Measurements from ENCODE around the gene FLCN. TPM values are rescaled to one million over a fixed set of nuclear protein-coding genes. Genes with fewer than 3 reads are reported as not detected.

Gene FLCN
- total and polyA plus RNA-seq, 2 of the 13 experiments (the other 11 are each of a cell fraction or from before 2014, with no cell fraction given): 16.6 to 24.9 TPM

DNA sequence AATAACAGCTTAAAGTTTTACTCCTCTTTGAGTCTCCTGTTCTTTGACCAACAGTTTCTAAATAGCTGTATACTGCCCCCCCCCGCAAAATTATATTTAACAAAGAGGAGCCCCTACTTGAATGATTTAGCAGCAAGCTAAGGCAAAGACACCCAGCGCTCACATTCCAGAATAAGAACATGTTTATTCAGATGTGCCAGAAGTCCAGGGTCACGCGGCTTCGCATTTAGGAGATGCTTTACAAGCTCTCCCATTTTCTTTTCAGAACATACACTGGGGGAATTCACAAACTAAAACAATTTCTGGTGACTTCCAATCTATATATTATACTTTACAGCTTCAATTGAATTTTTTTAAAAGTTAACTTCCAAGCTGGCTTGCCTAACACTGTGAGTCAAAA, 36.1 kb downstream of the FLCN start (continued):
- TF ChIP-seq, protein P1, sequence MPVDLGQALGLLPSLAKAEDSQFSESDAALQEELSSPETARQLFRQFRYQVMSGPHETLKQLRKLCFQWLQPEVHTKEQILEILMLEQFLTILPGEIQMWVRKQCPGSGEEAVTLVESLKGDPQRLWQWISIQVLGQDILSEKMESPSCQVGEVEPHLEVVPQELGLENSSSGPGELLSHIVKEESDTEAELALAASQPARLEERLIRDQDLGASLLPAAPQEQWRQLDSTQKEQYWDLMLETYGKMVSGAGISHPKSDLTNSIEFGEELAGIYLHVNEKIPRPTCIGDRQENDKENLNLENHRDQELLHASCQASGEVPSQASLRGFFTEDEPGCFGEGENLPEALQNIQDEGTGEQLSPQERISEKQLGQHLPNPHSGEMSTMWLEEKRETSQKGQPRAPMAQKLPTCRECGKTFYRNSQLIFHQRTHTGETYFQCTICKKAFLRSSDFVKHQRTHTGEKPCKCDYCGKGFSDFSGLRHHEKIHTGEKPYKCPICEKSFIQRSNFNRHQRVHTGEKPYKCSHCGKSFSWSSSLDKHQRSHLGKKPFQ (CRISPR knock-in tag; IDR thresholded peaks at IDR 0.05; ENCODE audit: insufficient replicate concordance): no peak

DNA sequence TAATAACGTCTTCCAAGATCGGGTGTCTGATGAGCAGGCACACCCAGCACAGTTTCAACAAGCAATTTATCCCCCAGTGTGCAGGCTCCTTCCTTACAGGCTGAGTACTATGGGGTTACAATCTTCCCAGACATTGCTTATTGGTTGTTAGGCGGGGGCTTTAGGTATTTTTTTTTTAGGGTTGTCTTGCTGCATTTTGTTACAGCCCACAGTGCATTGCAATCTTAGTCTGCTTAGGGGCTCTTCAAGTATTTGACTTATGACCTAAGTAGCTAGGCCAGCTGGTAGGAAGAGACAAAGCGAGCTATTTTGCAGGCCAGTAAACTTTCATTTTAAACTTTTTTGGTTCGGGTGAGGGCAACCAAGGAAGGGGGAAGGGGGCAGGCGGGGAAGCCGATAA, 36.7 kb downstream of the FLCN start:
- WGBS (ENCODE audit: low lambda C conversion rate): 94% methylated on average over 7 of the region's 7 CpGs
- Histone ChIP-seq H4K20me1 (ENCODE audit: insufficient read depth, low read length) (no peaks in the 10 kb centered on the region), H3K9ac (ENCODE audit: insufficient read depth, low read depth, low read length) (no peak overlapping the region), H3K9me3 (ENCODE audit: low read length) (no peaks in the 10 kb centered on the region), H3K36me3 (replicated peaks in 1 of 2; ENCODE audit: control insufficient read depth in 1 of 2, insufficient read depth in 2 of 2, low read length in 2 of 2) (peaks cover 13 to 22% of the 10 kb centered on the region in 2 experiments; a peak in 4 of 5 replicates), H3K27me3 (ENCODE audit: control insufficient read depth in 1 of 2, insufficient read depth in 2 of 2, low read length in 2 of 2) (no peaks in the 10 kb centered on the region; a peak in 1 of 5 replicates), H2AFZ (ENCODE audit: low read length) (no peak overlapping the region), H3K4me2 (ENCODE audit: low read depth, low read length) (no peak overlapping the region), H3K27ac (ENCODE audit: extremely low read length, insufficient read depth, low read length) (no peak overlapping the region), H3K4me1 (ENCODE audit: insufficient read depth, low read length) (peaks cover 20% of the 10 kb centered on the region), H3K4me3 (replicated peaks in 1 of 3; ENCODE audit: insufficient read depth in 1 of 3, low read depth in 2 of 3, low read length in 3 of 3) (no peak overlapping the region), H3K79me2 (ENCODE audit: insufficient read depth, low read length) (peaks cover 23% of the 10 kb centered on the region)
- BruUV-seq (replicated peaks): no TSS peak
- POLR2A ChIA-PET: no interaction called here
- in situ Hi-C loops (cut with HindIII; ENCODE audit: extremely low pct_ligation_motif_present, low pct_unique_long_range_greater_than_20kb) (no loop called here), intact Hi-C loops (cut with micrococcal nuclease; ENCODE audit: unreplicated experiment) (loop anchor here (10.0 kb wide), 1 partner anchor 114 kb away; no protein-coding TSS in a partner anchor)
- TF ChIP-seq NRL (CRISPR knock-in tag; IDR thresholded peaks at IDR 0.05; ENCODE audit: borderline replicate concordance): no peak
- no peak for TF ChIP-seq RORA (CRISPR knock-in tag; IDR thresholded peaks at IDR 0.05)
- TF ChIP-seq GATAD1 (CRISPR knock-in tag; IDR thresholded peaks at IDR 0.05): no peak
- TF ChIP-seq MIER2 (CRISPR knock-in tag; IDR thresholded peaks at IDR 0.05): no peak
- TF ChIP-seq ZNF556 (CRISPR knock-in tag; IDR thresholded peaks at IDR 0.05; ENCODE audit: borderline replicate concordance): no peak
- TF ChIP-seq TMF1 (CRISPR knock-in tag; IDR thresholded peaks at IDR 0.05; ENCODE audit: low read depth): no peak
- CTCF ChIA-PET (ENCODE audit: low intra/inter-chr PET ratio, low total read pairs): no interaction called here
- FAIRE-seq (no peak), DNase-seq (ENCODE audit: low spot score) (no peak), ATAC-seq (no peak)
